ENCODE data around the gene OR4K1.

- TF ChIP-seq CTCF (IDR thresholded peaks at IDR 0.05) (no peak), POLR2A (IDR thresholded peaks at IDR 0.05) (no peak)
Observed at GRCh38 chr14:19920021-19920657, 10.6 kb upstream of the OR4K1 start, which contains the start of gene OR4K5.
